Left cardiac atrium (tissue), 4 donors: ENCODE measurements around the gene STK11. TPM values are rescaled to one million over a fixed set of nuclear protein-coding genes. Genes with fewer than 3 reads are reported as not detected.

Experiments
- ATAC-seq, 2 donors: fragments of 200-7000 bp; cut with Tn5 transposase; one replicate each; pipeline ENCODE4 v1.9.1; 2020; ENCODE audit warnings: mild to moderate bottlenecking in 2 of 2, moderate library complexity in 2 of 2
- DNase-seq: peaks from one replicate; pipeline ENCODE4 v3.0.0-alpha.2; 2020
- intact Hi-C, 2 donors: fragments of 100-400 bp; cut with DNase I; formaldehyde crosslinking; loops; one replicate each; pipeline versions ENCODE4 v1.14.1 to v1.15.1; 2022 to 2023
- long read RNA-seq: library from polyadenylated mRNA; unstranded; transcript quantifications from one replicate; pipeline ENCODE4 v2.0.0, GENCODE V29; 2021
- total RNA-seq, 2 donors: library from RNA; stranded (reverse); fragmentation: NEBNext Ultra II Directional; extraction: Animal tissue kit (Norgen Biotek cat#: 25700); gene quantifications; one replicate each; pipeline ENCODE4 v1.2.1, GENCODE V29; 2021
- donor health status: DM: no; HTN: yes; CAD: no.
- donor health status: DM: no; HTN: yes; CAD: no; lungs with severe emphysema.
- donor health status: DM: yes; HTN: yes; CAD: no.
- donor health status: Dilated cardiomyopathy.

STK11 gene
- 10 to 100 TPM; 48.2 to 53.0 TPM for total RNA-seq
- long read RNA-seq, partial matches to known transcripts: 2 of 5 reads
- long read RNA-seq, other reads (novel, unspliced or antisense): 1 of 5 reads

GRCh38 chr19:1205114-1206099 lies at the start of gene STK11:
STK11 (plus strand) TSS chr19:1205778; CDS start chr19:1206914, 1,136 bp downstream.
- intact Hi-C loops: no loop called here
- DNase-seq: peak; percentile 99

GRCh38 chr19:1156305-1156801 lies 49.2 kb upstream of the STK11 start:
- DNase-seq: no peak

More at GRCh38 chr19:1205114-1206099, at the start of gene STK11:
- ATAC-seq: peak; percentile 91 to 95

GRCh38 chr19:1156830-1157615 lies 48.6 kb upstream of the STK11 start:
- DNase-seq: no peak
- no peak for ATAC-seq
- intact Hi-C loops: no loop called here

More at GRCh38 chr19:1156305-1156801, 49.2 kb upstream of the STK11 start:
- intact Hi-C loops: no loop called here
- ATAC-seq: peak in 1 of 2 donors; percentile 8

GRCh38 chr19:1157931-1158884 lies 47.4 kb upstream of the STK11 start:
- intact Hi-C loops: no loop called here
- ATAC-seq: no peak
- DNase-seq: no peak

- intact Hi-C loops: no loop called here
- no peak for DNase-seq
- ATAC-seq: no peak
Measured at GRCh38 chr19:1158885-1159448, 46.6 kb upstream of the STK11 start.

- intact Hi-C loops: no loop called here
- ATAC-seq: no peak
- no peak for DNase-seq
Measured at GRCh38 chr19:1159864-1160595, 45.5 kb upstream of the STK11 start.

- intact Hi-C loops: no loop called here
- DNase-seq (no peak), ATAC-seq (peak in 1 of 2 donors; percentile 67)
Measured at GRCh38 chr19:1161716-1162115, 43.9 kb upstream of the STK11 start.

- DNase-seq (no peak), ATAC-seq (no peak)
- intact Hi-C loops: no loop called here
Measured at GRCh38 chr19:1162404-1163282, 42.9 kb upstream of the STK11 start.

- intact Hi-C loops: no loop called here
- no peak for DNase-seq
- ATAC-seq: peak; percentile 26 to 54
Measured at GRCh38 chr19:1163283-1163933, 42.2 kb upstream of the STK11 start.

- DNase-seq (no peak), ATAC-seq (peak in 1 of 2 donors; percentile 4)
- intact Hi-C loops: no loop called here
Measured at GRCh38 chr19:1163934-1164683, 41.5 kb upstream of the STK11 start.

- intact Hi-C loops: no loop called here
- ATAC-seq (peak; percentile 5 to 16), DNase-seq (peak; percentile 36)
Measured at GRCh38 chr19:1164684-1165531, 40.7 kb upstream of the STK11 start.

GRCh38 chr19:1166872-1167573 lies 38.6 kb upstream of the STK11 start:
- intact Hi-C loops: no loop called here
- ATAC-seq: no peak
- no peak for DNase-seq

GRCh38 chr19:1167687-1168571 lies 37.6 kb upstream of the STK11 start:
- DNase-seq (no peak), ATAC-seq (no peak)
- intact Hi-C loops: no loop called here
